ENCODE measurements around the gene HBS1L.

The HBS1L gene

DNA sequence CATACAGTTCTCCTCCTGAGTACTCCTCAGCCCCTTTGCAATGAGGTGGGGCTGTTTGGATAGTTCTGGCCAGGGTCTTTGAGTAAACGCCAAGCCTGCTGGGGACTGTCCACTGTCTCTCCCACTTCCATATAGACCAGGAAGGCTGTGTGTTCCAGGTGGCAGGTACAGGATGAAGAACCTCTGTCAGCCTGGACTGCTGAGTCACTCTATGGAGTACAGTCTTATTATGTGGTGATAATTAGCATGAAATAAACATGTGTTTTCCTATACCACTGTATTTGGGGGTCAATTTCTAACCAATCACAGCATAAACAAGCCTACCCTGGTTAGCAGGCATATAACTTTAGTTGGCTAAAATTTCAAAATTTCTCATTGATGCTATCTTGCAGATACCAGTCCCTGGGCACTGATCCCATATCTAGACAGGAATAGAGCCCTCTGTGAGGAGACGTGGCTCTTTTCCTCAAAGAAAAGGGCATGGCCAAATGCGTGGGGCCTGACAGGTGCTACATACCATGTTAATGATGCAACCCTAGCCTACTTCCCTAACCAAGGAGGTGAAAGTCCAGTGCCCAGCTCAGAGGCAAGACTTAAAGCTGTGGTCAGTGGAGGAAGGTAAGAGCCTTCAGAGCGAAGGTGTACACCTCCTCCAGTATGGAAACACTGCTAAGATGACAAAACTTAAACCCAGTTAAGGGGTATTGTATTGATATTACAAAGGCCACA is 100.2 kb downstream of the HBS1L start:
- no peak overlapping the region for H3K4ac ChIP-seq (ENCODE audit: low read length)
- no peak overlapping the region for H2BK15ac ChIP-seq (ENCODE audit: low read length)
- no peaks in the 10 kb centered on the region for H3K36me3 ChIP-seq (replicated peaks in 1 of 2; ENCODE audit: control insufficient read depth in 2 of 2, insufficient read depth in 2 of 2, low read length in 2 of 2)
- H3K9ac ChIP-seq (ENCODE audit: low read depth, low read length, poor library complexity) = no peak overlapping the region
- no peak overlapping the region for H3K27ac ChIP-seq (replicated peaks; ENCODE audit: low read length)
- H3K14ac ChIP-seq (ENCODE audit: low read length) = no peak overlapping the region
- H2BK5ac ChIP-seq (ENCODE audit: low read length) = no peak overlapping the region
- H2BK12ac ChIP-seq (ENCODE audit: low read length) = no peak overlapping the region
- WGBS, 2 donors (ENCODE audit: extremely low coverage in 2 of 2, insufficient read length in 2 of 2, insufficient replicate concordance in 1 of 2) = no CpG with 5 or more reads among the region's 4 CpGs
- no peaks in the 10 kb centered on the region for H3K27me3 ChIP-seq (ENCODE audit: control insufficient read depth in 3 of 3, insufficient read depth in 3 of 3, low read depth in 1 of 3, low read length in 3 of 3)
- peaks cover 4 to 7% of the 10 kb centered on the region in 2 donors for H3K9me3 ChIP-seq (replicated peaks in 1 of 2; ENCODE audit: control insufficient read depth in 2 of 2, insufficient read depth in 1 of 2, low read depth in 1 of 2, low read length in 2 of 2)
- H2BK120ac ChIP-seq (ENCODE audit: low read depth, low read length) = no peak overlapping the region
- H3K79me1 ChIP-seq (ENCODE audit: low read depth, low read length) = no peaks in the 10 kb centered on the region
- H4K91ac ChIP-seq (ENCODE audit: low read depth, low read length, poor library complexity) = no peak overlapping the region
- H3K23ac ChIP-seq (ENCODE audit: low read depth, low read length, poor library complexity) = no peak overlapping the region
- no peak overlapping the region for H2AK5ac ChIP-seq (ENCODE audit: low read depth, low read length)
- H3K18ac ChIP-seq (ENCODE audit: low read length) = no peak overlapping the region
- no peaks in the 10 kb centered on the region for H3K4me1 ChIP-seq (ENCODE audit: control insufficient read depth in 2 of 2, insufficient read depth in 1 of 2, low read depth in 1 of 2, low read length in 2 of 2)
- H3K4me3 ChIP-seq (ENCODE audit: low read length in 2 of 2) = no peak overlapping the region
- H3K4me2 ChIP-seq (ENCODE audit: insufficient read depth, low read length, poor library complexity, severe bottlenecking) = no peak overlapping the region
- no peak overlapping the region for H2AFZ ChIP-seq (ENCODE audit: low read length)
- no peak overlapping the region for H4K8ac ChIP-seq (ENCODE audit: low read depth, low read length)
- DNase-seq (ENCODE audit: low spot score) = no peak

- no peak overlapping the region for H2AK5ac ChIP-seq (ENCODE audit: low read depth, low read length)
- no peak overlapping the region for H2BK5ac ChIP-seq (ENCODE audit: low read length)
- H3K14ac ChIP-seq (ENCODE audit: low read length) = no peak overlapping the region
- no peak overlapping the region for H3K4me2 ChIP-seq (ENCODE audit: insufficient read depth, low read length, poor library complexity, severe bottlenecking)
- no peak overlapping the region for H2BK12ac ChIP-seq (ENCODE audit: low read length)
- no peak overlapping the region for H3K4ac ChIP-seq (ENCODE audit: low read length)
- no peaks in the 10 kb centered on the region for H3K27me3 ChIP-seq (ENCODE audit: control insufficient read depth in 3 of 3, insufficient read depth in 3 of 3, low read depth in 1 of 3, low read length in 3 of 3)
- H2BK120ac ChIP-seq (ENCODE audit: low read depth, low read length) = no peak overlapping the region
- no peak overlapping the region for H3K4me3 ChIP-seq (ENCODE audit: low read length in 2 of 2)
- WGBS, 2 donors (ENCODE audit: extremely low coverage in 2 of 2, insufficient read length in 2 of 2, insufficient replicate concordance in 1 of 2) = no CpG with 5 or more reads among the region's 13 CpGs
- no peak overlapping the region for H3K23ac ChIP-seq (ENCODE audit: low read depth, low read length, poor library complexity)
- H2AFZ ChIP-seq (ENCODE audit: low read length) = no peak overlapping the region
- no peak overlapping the region for H3K18ac ChIP-seq (ENCODE audit: low read length)
- H4K8ac ChIP-seq (ENCODE audit: low read depth, low read length) = no peak overlapping the region
- no peak overlapping the region for H3K9ac ChIP-seq (ENCODE audit: low read depth, low read length, poor library complexity)
- no peak overlapping the region for H4K91ac ChIP-seq (ENCODE audit: low read depth, low read length, poor library complexity)
- no peaks in the 10 kb centered on the region for H3K79me1 ChIP-seq (ENCODE audit: low read depth, low read length)
- peaks cover 0 to under 1% of the 10 kb centered on the region in 2 donors for H3K9me3 ChIP-seq (replicated peaks in 1 of 2; ENCODE audit: control insufficient read depth in 2 of 2, insufficient read depth in 1 of 2, low read depth in 1 of 2, low read length in 2 of 2)
- no peaks in the 10 kb centered on the region for H3K4me1 ChIP-seq (ENCODE audit: control insufficient read depth in 2 of 2, insufficient read depth in 1 of 2, low read depth in 1 of 2, low read length in 2 of 2)
- H2BK15ac ChIP-seq (ENCODE audit: low read length) = no peak overlapping the region
- DNase-seq (ENCODE audit: low spot score) = no peak
- H3K36me3 ChIP-seq (replicated peaks in 1 of 2; ENCODE audit: control insufficient read depth in 2 of 2, insufficient read depth in 2 of 2, low read length in 2 of 2) = no peaks in the 10 kb centered on the region
- no peak overlapping the region for H3K27ac ChIP-seq (replicated peaks; ENCODE audit: low read length)
Measured at GRCh38 chr6:134951494-134952263, 102.9 kb downstream of the HBS1L start.

DNA sequence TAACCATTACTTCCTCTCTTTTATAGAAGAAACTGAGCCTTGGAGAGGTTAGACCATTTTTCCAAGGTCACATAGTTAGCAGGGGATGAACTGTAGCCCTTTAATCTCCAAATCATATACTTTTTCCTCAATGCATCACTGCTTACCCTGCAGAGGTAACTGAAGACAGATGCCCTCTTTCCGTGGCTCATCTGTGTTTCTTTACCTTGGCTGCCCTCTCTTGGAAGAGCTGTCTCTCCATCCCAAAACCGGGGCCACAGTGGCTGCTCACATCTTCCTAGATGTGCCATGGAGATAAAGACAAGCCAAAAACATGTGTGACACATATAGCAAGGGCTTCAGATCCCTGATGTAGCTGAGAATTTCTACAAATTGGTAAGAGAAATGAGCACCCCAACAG is 104.1 kb downstream of the HBS1L start:
- Histone ChIP-seq H4K8ac (ENCODE audit: low read depth, low read length) (no peak overlapping the region), H3K27me3 (ENCODE audit: control insufficient read depth in 3 of 3, insufficient read depth in 3 of 3, low read depth in 1 of 3, low read length in 3 of 3) (no peaks in the 10 kb centered on the region), H3K4me3 (ENCODE audit: low read length in 2 of 2) (no peak overlapping the region), H2AFZ (ENCODE audit: low read length) (no peak overlapping the region), H3K79me1 (ENCODE audit: low read depth, low read length) (no peaks in the 10 kb centered on the region), H3K4me2 (ENCODE audit: insufficient read depth, low read length, poor library complexity, severe bottlenecking) (no peak overlapping the region), H4K91ac (ENCODE audit: low read depth, low read length, poor library complexity) (no peak overlapping the region), H3K9ac (ENCODE audit: low read depth, low read length, poor library complexity) (no peak overlapping the region), H2BK120ac (ENCODE audit: low read depth, low read length) (no peak overlapping the region), H3K18ac (ENCODE audit: low read length) (no peak overlapping the region), H3K9me3 (replicated peaks in 1 of 2; ENCODE audit: control insufficient read depth in 2 of 2, insufficient read depth in 1 of 2, low read depth in 1 of 2, low read length in 2 of 2) (peaks cover 0 to 2% of the 10 kb centered on the region in 2 donors), H2BK15ac (ENCODE audit: low read length) (no peak overlapping the region), H2AK5ac (ENCODE audit: low read depth, low read length) (no peak overlapping the region), H2BK5ac (ENCODE audit: low read length) (no peak overlapping the region), H3K4me1 (ENCODE audit: control insufficient read depth in 2 of 2, insufficient read depth in 1 of 2, low read depth in 1 of 2, low read length in 2 of 2) (no peaks in the 10 kb centered on the region), H3K14ac (ENCODE audit: low read length) (no peak overlapping the region), H3K23ac (ENCODE audit: low read depth, low read length, poor library complexity) (no peak overlapping the region), H3K27ac (replicated peaks; ENCODE audit: low read length) (no peak overlapping the region), H2BK12ac (ENCODE audit: low read length) (no peak overlapping the region), H3K4ac (ENCODE audit: low read length) (no peak overlapping the region), H3K36me3 (replicated peaks in 1 of 2; ENCODE audit: control insufficient read depth in 2 of 2, insufficient read depth in 2 of 2, low read length in 2 of 2) (no peaks in the 10 kb centered on the region)
- no CpG with 5 or more reads among the region's 2 CpGs for WGBS, 2 donors (ENCODE audit: extremely low coverage in 2 of 2, insufficient read length in 2 of 2, insufficient replicate concordance in 1 of 2)
- no peak for DNase-seq (ENCODE audit: low spot score)

- Histone ChIP-seq H2AK5ac (ENCODE audit: low read depth, low read length) (no peak within 1 kb of the TSS), H2AFZ (ENCODE audit: low read length) (peak within 1 kb of the TSS; percentile 15), H2BK120ac (ENCODE audit: low read depth, low read length) (no peak within 1 kb of the TSS), H3K4me2 (ENCODE audit: insufficient read depth, low read length, poor library complexity, severe bottlenecking) (no peak within 1 kb of the TSS), H3K27me3 (ENCODE audit: control insufficient read depth in 3 of 3, insufficient read depth in 3 of 3, low read depth in 1 of 3, low read length in 3 of 3) (no peaks in the 10 kb centered on the region), H3K18ac (ENCODE audit: low read length) (no peak within 1 kb of the TSS), H2BK12ac (ENCODE audit: low read length) (no peak within 1 kb of the TSS), H3K9ac (ENCODE audit: low read depth, low read length, poor library complexity) (no peak within 1 kb of the TSS), H3K4ac (ENCODE audit: low read length) (no peak within 1 kb of the TSS), H2BK5ac (ENCODE audit: low read length) (no peak within 1 kb of the TSS), H3K14ac (ENCODE audit: low read length) (no peak within 1 kb of the TSS), H3K4me3 (ENCODE audit: low read length in 2 of 2) (no peak within 1 kb of the TSS), H3K9me3 (replicated peaks in 1 of 2; ENCODE audit: control insufficient read depth in 2 of 2, insufficient read depth in 1 of 2, low read depth in 1 of 2, low read length in 2 of 2) (peaks cover 0 to 2% of the 10 kb centered on the region in 2 donors), H3K27ac (replicated peaks; ENCODE audit: low read length) (no peak within 1 kb of the TSS), H4K8ac (ENCODE audit: low read depth, low read length) (no peak within 1 kb of the TSS), H4K91ac (ENCODE audit: low read depth, low read length, poor library complexity) (no peak within 1 kb of the TSS), H3K79me1 (ENCODE audit: low read depth, low read length) (no peaks in the 10 kb centered on the region), H3K36me3 (replicated peaks in 1 of 2; ENCODE audit: control insufficient read depth in 2 of 2, insufficient read depth in 2 of 2, low read length in 2 of 2) (no peaks in the 10 kb centered on the region), H3K4me1 (ENCODE audit: control insufficient read depth in 2 of 2, insufficient read depth in 1 of 2, low read depth in 1 of 2, low read length in 2 of 2) (no peaks in the 10 kb centered on the region), H2BK15ac (ENCODE audit: low read length) (no peak within 1 kb of the TSS), H3K23ac (ENCODE audit: low read depth, low read length, poor library complexity) (no peak within 1 kb of the TSS)
- WGBS, 2 donors (ENCODE audit: extremely low coverage in 2 of 2, insufficient read length in 2 of 2, insufficient replicate concordance in 1 of 2) = no CpG with 5 or more reads among the region's 4 CpGs
- no peak for DNase-seq (ENCODE audit: low spot score)
Measured at GRCh38 chr6:134949927-134950326, 104.7 kb downstream of the HBS1L start, which contains the start of gene ALDH8A1. Gene ALDH8A1, minus strand, starts transcription at chr6:134950101. Its CDS starts 48 bp downstream, at chr6:134950053.
